Heart left ventricle (tissue), 13 donors: ENCODE measurements around the gene MVB12B.

ENCODE experiments used
- POLR2A ChIP-seq, 2 donors: fragments of 450-650 bp; IDR thresholded peaks; one replicate each; pipeline ENCODE4 v1.6.1; 2017; ENCODE audit warnings: antibody characterized with exemption in 2 of 2, mild to moderate bottlenecking in 2 of 2, moderate library complexity in 2 of 2
- TF ChIP-seq, protein P1 (sequence below), 12 donors: fragments of 200-600 bp; sonication (generic) in 4 of 12; IDR thresholded peaks; one replicate each; pipeline versions ENCODE4 v1.5.0 to v1.8.0; 2018 to 2022; ENCODE audit warnings: antibody characterized with exemption in 12 of 12, mild to moderate bottlenecking in 5 of 12
- donor health status: ischemic (EF 13 %, LVEDD 7.1; RV severe dilation, severe dysfunction).
- donor health status: DM: no; HTN: yes; CAD: no.
- donor health status: DM: no; HTN: no; CAD: no.
- donor health status: ischemic (EF 25% LVEDD 6.9; RV normal size, moderate dysfunction).
- donor health status: ischemic (EF 25% LVEDD 5.7; RV mildly dilated, moderate dysfunction).
- donor health status: ischemic (EF 35%, LVEDD 5.7; RV mildly dilated, moderate dysfunction).
- donor health status: nonischemic (EF 11% LVEDD 7.7; RV severe dilation, severe dysfunction).
- donor health status: DM: yes; HTN: yes; CAD: no.
- donor health status: PGD.
- donor health status: ischemic (EF 29% LVEDD 5.4; RV normal size, mild dysfunction).
- donor health status: nonischemic (EF 23%, LVEDD 6.1; RV moderate dilation, normal function).

GRCh38 chr9:126290871-126291270 lies 35.8 kb upstream of the MVB12B start:
- TF ChIP-seq POLR2A (IDR thresholded peaks at IDR 0.05): no peak
- TF ChIP-seq, protein P1, sequence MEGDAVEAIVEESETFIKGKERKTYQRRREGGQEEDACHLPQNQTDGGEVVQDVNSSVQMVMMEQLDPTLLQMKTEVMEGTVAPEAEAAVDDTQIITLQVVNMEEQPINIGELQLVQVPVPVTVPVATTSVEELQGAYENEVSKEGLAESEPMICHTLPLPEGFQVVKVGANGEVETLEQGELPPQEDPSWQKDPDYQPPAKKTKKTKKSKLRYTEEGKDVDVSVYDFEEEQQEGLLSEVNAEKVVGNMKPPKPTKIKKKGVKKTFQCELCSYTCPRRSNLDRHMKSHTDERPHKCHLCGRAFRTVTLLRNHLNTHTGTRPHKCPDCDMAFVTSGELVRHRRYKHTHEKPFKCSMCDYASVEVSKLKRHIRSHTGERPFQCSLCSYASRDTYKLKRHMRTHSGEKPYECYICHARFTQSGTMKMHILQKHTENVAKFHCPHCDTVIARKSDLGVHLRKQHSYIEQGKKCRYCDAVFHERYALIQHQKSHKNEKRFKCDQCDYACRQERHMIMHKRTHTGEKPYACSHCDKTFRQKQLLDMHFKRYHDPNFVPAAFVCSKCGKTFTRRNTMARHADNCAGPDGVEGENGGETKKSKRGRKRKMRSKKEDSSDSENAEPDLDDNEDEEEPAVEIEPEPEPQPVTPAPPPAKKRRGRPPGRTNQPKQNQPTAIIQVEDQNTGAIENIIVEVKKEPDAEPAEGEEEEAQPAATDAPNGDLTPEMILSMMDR (IDR thresholded peaks at IDR 0.05): no peak
